OCI-LY7 (cell line): ENCODE results near the gene PRKG1. TPM values are rescaled to one million over a fixed set of nuclear protein-coding genes. Genes with fewer than 3 reads are reported as not detected.
"Not testable (repeated sequence)": the region's sequence is repeated elsewhere in the genome, so short reads cannot be mapped to it uniquely, and the experiment has no call there.

Experiments
- BruUV-seq: library from RNA; stranded (reverse); fragments of 400-500 nt; replicated peaks from 2 replicates; lab custom pipeline; 2021; lab: Mats Ljungman, UMichigan
- CTCF ChIA-PET: fragments of 300-600 bp; sonication (Branson Sonifier 250); formaldehyde crosslinking; loops from one replicate; lab custom pipeline; 2022; ENCODE audit warnings: antibody characterized with exemption; ENCODE audit not compliant: unreplicated experiment; lab: Charles Lee
- POLR2A ChIA-PET: fragments of 300-600 bp; sonication (Branson Sonifier 250); formaldehyde crosslinking; loops from one replicate; lab custom pipeline; 2022; ENCODE audit warnings: antibody characterized with exemption; lab: Charles Lee
- DNase-seq: peaks from one replicate; pipeline ENCODE4 v3.0.0-alpha.2; 2015; ENCODE audit warnings: low spot score
- H2AFZ ChIP-seq: fragments of 200-600 bp; sonication (generic), shearing (Covaris generic); 2 replicates; pipeline ENCODE4 v1.6.1; 2014; ENCODE audit warnings: mild to moderate bottlenecking, antibody characterized with exemption, low read length, moderate library complexity
- H3K27ac ChIP-seq: fragments of 200-600 bp; sonication (generic); 2 replicates; pipeline ENCODE4 v1.5.1; 2014; ENCODE audit warnings: mixed run types, low read depth, mild to moderate bottlenecking, moderate library complexity, low read length, inconsistent platforms; ENCODE audit not compliant: poor library complexity, severe bottlenecking
- H3K36me3 ChIP-seq: fragments of 200-600 bp; sonication (generic); 2 replicates; pipeline ENCODE4 v1.6.1; 2014; ENCODE audit warnings: mild to moderate bottlenecking, antibody characterized with exemption, low read length, moderate library complexity, mixed read lengths; ENCODE audit not compliant: insufficient read depth
- H3K4me1 ChIP-seq: fragments of 200-600 bp; sonication (generic); 2 replicates; pipeline ENCODE4 v1.5.1; 2014; ENCODE audit warnings: mild to moderate bottlenecking, low read length; ENCODE audit not compliant: insufficient read depth, poor library complexity, severe bottlenecking
- H3K4me2 ChIP-seq: fragments of 200-600 bp; sonication (generic); 2 replicates; pipeline ENCODE4 v1.6.1; 2014; ENCODE audit warnings: mild to moderate bottlenecking, low read length
- H3K4me3 ChIP-seq: fragments of 200-600 bp; sonication (generic); 2 replicates; pipeline ENCODE4 v1.5.1; 2014; ENCODE audit warnings: mild to moderate bottlenecking, low read depth, low read length; ENCODE audit not compliant: poor library complexity, severe bottlenecking
- H3K79me2 ChIP-seq: fragments of 200-600 bp; sonication (generic); 2 replicates; pipeline ENCODE4 v1.6.1; 2016; ENCODE audit warnings: low read depth, mild to moderate bottlenecking, low read length, moderate library complexity, mixed read lengths; ENCODE audit not compliant: insufficient read depth
- H3K9me2 ChIP-seq: fragments of 200-600 bp; sonication (generic); 2 replicates; pipeline ENCODE4 v1.6.1; 2016; ENCODE audit warnings: mild to moderate bottlenecking, low read length, mixed read lengths; ENCODE audit not compliant: insufficient read depth
- H3K9me3 ChIP-seq: fragments of 200-600 bp; sonication (generic); 2 replicates; pipeline ENCODE4 v1.6.1; 2014; ENCODE audit warnings: mild to moderate bottlenecking, mixed run types, low read length, mixed read lengths
- H4K20me1 ChIP-seq: fragments of 200-600 bp; sonication (generic); 2 replicates; pipeline ENCODE4 v1.6.1; 2014; ENCODE audit warnings: mild to moderate bottlenecking, antibody characterized with exemption, low read length, moderate library complexity, mixed read lengths; ENCODE audit not compliant: insufficient read depth
- CTCF ChIP-seq: fragments of 200-600 bp; sonication (generic); conservative IDR thresholded peaks from 2 replicates; pipeline ENCODE4 v1.5.1; 2014; ENCODE audit warnings: mild to moderate bottlenecking, antibody characterized with exemption, low read length, moderate library complexity, mixed read lengths
- EZH2phosphoT487 ChIP-seq: fragments of 200-600 bp; sonication (generic); IDR thresholded peaks from 2 replicates; pipeline ENCODE4 v1.6.1; 2018; ENCODE audit warnings: low read depth, borderline replicate concordance, mild to moderate bottlenecking, mixed run types, antibody characterized with exemption, low read length, moderate library complexity, mixed read lengths
- intact Hi-C: fragments of 100-400 bp; cut with micrococcal nuclease; formaldehyde crosslinking; loops from one replicate; pipeline ENCODE4 v1.10.0; 2022; ENCODE audit not compliant: unreplicated experiment
- total RNA-seq, 2 experiments: library from RNA; depleted of rRNA in 1 of 2; stranded (reverse); fragments of >200 nt in 1 of 2; shearing (Covaris generic) in 1 of 2; gene quantifications; 2 replicates each; pipeline ENCODE4 v1.2.3, GENCODE V29; 2014 to 2022

Gene PRKG1
- total RNA-seq, 2 experiments from 2014 or later: not detected

- Histone ChIP-seq H2AFZ (no peak overlapping the region), H3K79me2 (no peaks in the 10 kb centered on the region), H3K4me1 (no peaks in the 10 kb centered on the region), H3K9me3 (no peaks in the 10 kb centered on the region), H3K9me2 (no peaks in the 10 kb centered on the region), H4K20me1 (no peaks in the 10 kb centered on the region), H3K27ac (no peak overlapping the region), H3K4me3 (no peak overlapping the region), H3K4me2 (no peak overlapping the region), H3K36me3 (no peaks in the 10 kb centered on the region)
- CTCF ChIA-PET: no interaction called here
- POLR2A ChIA-PET: no interaction called here
- BruUV-seq: no TSS peak
- intact Hi-C loops: no loop called here
- no peak for TF ChIP-seq EZH2phosphoT487
- no peak for TF ChIP-seq CTCF
- no peak for DNase-seq
Observed at GRCh38 chr10:51567271-51567670, 493.0 kb downstream of the PRKG1 start.

- ChIA-PET POLR2A (no interaction called here), CTCF (no interaction called here)
- no peaks in the 10 kb centered on the region for H3K36me3 ChIP-seq
- no peaks in the 10 kb centered on the region for H3K4me1 ChIP-seq
- no peaks in the 10 kb centered on the region for H3K79me2 ChIP-seq
- H3K9me3 ChIP-seq: no peaks in the 10 kb centered on the region
- intact Hi-C loops: no loop called here
- no TSS peak for BruUV-seq
- DNase-seq: no peak
- no peaks in the 10 kb centered on the region for H3K9me2 ChIP-seq
- TF ChIP-seq EZH2phosphoT487 (no peak), CTCF (no peak)
- H3K4me3 ChIP-seq: no peak overlapping the region
- no peak overlapping the region for H3K4me2 ChIP-seq
- H3K27ac ChIP-seq: no peak overlapping the region
- H2AFZ ChIP-seq: no peak overlapping the region
- no peaks in the 10 kb centered on the region for H4K20me1 ChIP-seq
Observed at GRCh38 chr10:51569467-51569866, 495.2 kb downstream of the PRKG1 start.

- POLR2A ChIA-PET: interaction anchor here (1.4 kb wide), 1 partner anchor 22 kb away, joined by 3 read pairs; no protein-coding TSS in a partner anchor
- H3K9me3 ChIP-seq: no peaks in the 10 kb centered on the region
- H3K4me1 ChIP-seq: no peaks in the 10 kb centered on the region
- DNase-seq: no peak
- H2AFZ ChIP-seq: no peak overlapping the region
- no peaks in the 10 kb centered on the region for H3K79me2 ChIP-seq
- no peak for TF ChIP-seq EZH2phosphoT487
- no peak for TF ChIP-seq CTCF
- intact Hi-C loops: no loop called here
- no peak overlapping the region for H3K27ac ChIP-seq
- H3K36me3 ChIP-seq: no peaks in the 10 kb centered on the region
- H3K4me2 ChIP-seq: no peak overlapping the region
- H3K9me2 ChIP-seq: no peaks in the 10 kb centered on the region
- BruUV-seq: no TSS peak
- H3K4me3 ChIP-seq: no peak overlapping the region
- CTCF ChIA-PET: no interaction called here
- no peaks in the 10 kb centered on the region for H4K20me1 ChIP-seq
Observed at GRCh38 chr10:51574248-51575048, 500.2 kb downstream of the PRKG1 start.

- H3K79me2 ChIP-seq, H3K4me3 ChIP-seq, H3K9me2 ChIP-seq, H4K20me1 ChIP-seq, intact Hi-C loops, H3K36me3 ChIP-seq, DNase-seq, CTCF ChIA-PET, H2AFZ ChIP-seq, H3K4me2 ChIP-seq, BruUV-seq, H3K27ac ChIP-seq, H3K9me3 ChIP-seq, H3K4me1 ChIP-seq, POLR2A ChIA-PET: not testable (repeated sequence)
Observed at GRCh38 chr10:51581196-51581595, 506.9 kb downstream of the PRKG1 start.
